Mammary epithelial cell (primary cell): ENCODE measurements around the gene IL17C.

Source experiments
- CTCF ChIP-seq, 2 donors: IDR thresholded peaks in 1 of 2; conservative IDR thresholded peaks in 1 of 2; 2 replicates each; pipeline ENCODE4 v1.5.1; 2011 to 2012; ENCODE audit warnings: inconsistent platforms in 2 of 2, low read length in 2 of 2, mild to moderate bottlenecking in 2 of 2, control low read depth in 1 of 2, low read depth in 1 of 2; ENCODE audit not compliant: insufficient read depth in 1 of 2; ENCODE audit errors: extremely low read depth in 1 of 2
- EZH2 ChIP-seq: IDR thresholded peaks from 2 replicates; pipeline ENCODE4 v1.6.1; 2012; ENCODE audit warnings: low read length, inconsistent platforms, borderline replicate concordance

- no peak for TF ChIP-seq CTCF (conservative IDR thresholded peaks at IDR 0.05 in 1 of 2, IDR thresholded peaks at IDR 0.05 in 1 of 2; ENCODE audit: extremely low read depth in 1 of 2, insufficient read depth in 1 of 2, low read depth in 1 of 2, low read length in 2 of 2)
- TF ChIP-seq EZH2 = no peak
Measured at GRCh38 chr16:88643644-88643932, 5.2 kb downstream of the IL17C start.
